ENCODE data around the gene GTF2B. TPM values are rescaled to one million over a fixed set of nuclear protein-coding genes. Genes with fewer than 3 reads are reported as not detected.
"Not testable (repeated sequence)": the region's sequence is repeated elsewhere in the genome, so short reads cannot be mapped to it uniquely, and the experiment has no call there.

GTF2B gene
- total and polyA plus RNA-seq, 2 experiments from 2014 or later = 30.8 to 43.1 TPM

DNA sequence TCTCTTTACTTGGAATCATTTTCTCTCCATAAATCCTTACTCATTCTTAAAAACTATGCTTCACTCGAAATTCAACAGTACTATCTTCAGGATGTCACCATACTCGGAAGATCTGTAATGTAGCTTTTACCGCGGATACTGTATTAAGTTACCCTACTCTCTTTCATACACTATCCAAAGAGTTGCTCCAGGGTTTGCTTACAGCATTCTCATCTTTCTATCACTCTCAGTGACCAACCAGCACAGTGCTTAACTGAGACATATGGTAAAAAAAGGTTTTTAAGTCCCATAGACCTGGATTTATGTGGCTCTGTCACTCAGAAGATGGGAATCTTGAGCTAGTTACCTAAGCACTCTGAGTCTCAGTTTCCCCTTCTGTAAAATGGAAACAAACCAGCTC lies 15.8 kb downstream of the GTF2B start:
- no peak for DNase-seq (ENCODE audit: low read depth in 1 of 2, low spot score in 1 of 2)
- no peak for TF ChIP-seq CTCF (IDR thresholded peaks at IDR 0.05; ENCODE audit: low read depth, low read length)

DNA sequence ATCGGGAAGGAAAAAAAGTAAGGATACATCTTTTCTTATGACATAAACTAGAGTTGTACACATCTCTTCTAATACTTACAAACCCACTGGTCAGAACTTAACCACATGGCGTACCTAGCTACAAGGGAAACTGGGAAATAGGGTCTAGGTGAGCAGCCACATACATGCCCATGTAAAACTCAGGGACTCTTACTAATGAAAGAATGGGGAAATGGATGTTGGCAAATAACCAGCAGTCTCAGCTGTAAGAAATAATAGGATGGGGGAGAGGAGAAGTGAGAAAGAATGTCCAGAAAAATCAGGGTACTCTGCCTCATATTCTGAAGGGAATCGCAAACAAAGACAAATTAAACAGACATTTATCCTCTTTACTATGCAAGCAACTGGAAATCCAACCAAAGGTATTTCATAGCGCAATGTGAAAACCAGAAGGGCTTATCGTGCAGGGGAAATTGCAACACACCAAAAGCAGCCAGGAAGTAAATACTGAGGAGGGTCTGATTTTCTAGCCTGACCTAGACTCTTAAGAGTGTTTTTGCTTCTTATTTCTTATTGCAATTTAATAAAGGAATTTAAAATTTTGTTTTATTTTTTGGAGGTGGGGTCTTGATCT lies 17.5 kb downstream of the GTF2B start:
- H3K27me3 ChIP-seq = no peaks in the 10 kb centered on the region
- peak in 1 of 2 donors; percentile 89 for DNase-seq (ENCODE audit: low read depth in 1 of 2, low spot score in 1 of 2)
- H3K4me3 ChIP-seq = no peak overlapping the region
- H3K27ac ChIP-seq = no peak overlapping the region
- H3K36me3 ChIP-seq = no peaks in the 10 kb centered on the region
- TF ChIP-seq CTCF (IDR thresholded peaks at IDR 0.05; ENCODE audit: low read depth, low read length) = no peak
- H3K9me3 ChIP-seq (ENCODE audit: low read depth) = no peaks in the 10 kb centered on the region
- no peaks in the 10 kb centered on the region for H3K4me1 ChIP-seq (ENCODE audit: low read depth)

More for the DNA sequence above, 15.8 kb downstream of the GTF2B start:
- no peaks in the 10 kb centered on the region for H3K4me1 ChIP-seq (ENCODE audit: low read depth)
- H3K9me3 ChIP-seq (ENCODE audit: low read depth) = no peaks in the 10 kb centered on the region
- no peaks in the 10 kb centered on the region for H3K27me3 ChIP-seq
- no peak overlapping the region for H3K27ac ChIP-seq
- no peak overlapping the region for H3K4me3 ChIP-seq
- no peaks in the 10 kb centered on the region for H3K36me3 ChIP-seq

DNA sequence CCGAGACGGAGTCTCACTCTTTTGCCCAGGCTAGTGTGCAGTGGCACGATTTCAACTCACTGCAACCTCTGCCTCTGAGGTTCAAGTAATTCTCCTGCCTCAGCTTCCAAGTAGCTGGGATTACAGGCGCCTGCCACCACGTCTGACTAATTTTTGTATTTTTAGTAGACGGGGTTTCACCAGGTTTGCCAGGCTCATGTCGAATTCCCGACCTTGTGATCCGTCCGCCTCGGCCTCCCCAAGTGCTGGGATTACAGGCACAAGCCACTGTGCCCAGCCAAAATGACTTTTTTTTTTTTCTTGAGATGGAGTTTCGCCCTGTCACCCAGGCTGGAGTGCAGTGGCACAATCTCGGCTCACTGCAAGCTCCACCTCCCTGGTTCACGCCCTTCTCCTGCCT lies 21.7 kb downstream of the GTF2B start:
- H3K27ac ChIP-seq; H3K4me1 ChIP-seq (ENCODE audit: low read depth); H3K27me3 ChIP-seq; H3K36me3 ChIP-seq; DNase-seq (ENCODE audit: low read depth in 1 of 2, low spot score in 1 of 2); H3K4me3 ChIP-seq; H3K9me3 ChIP-seq (ENCODE audit: low read depth): not testable (repeated sequence)

DNA sequence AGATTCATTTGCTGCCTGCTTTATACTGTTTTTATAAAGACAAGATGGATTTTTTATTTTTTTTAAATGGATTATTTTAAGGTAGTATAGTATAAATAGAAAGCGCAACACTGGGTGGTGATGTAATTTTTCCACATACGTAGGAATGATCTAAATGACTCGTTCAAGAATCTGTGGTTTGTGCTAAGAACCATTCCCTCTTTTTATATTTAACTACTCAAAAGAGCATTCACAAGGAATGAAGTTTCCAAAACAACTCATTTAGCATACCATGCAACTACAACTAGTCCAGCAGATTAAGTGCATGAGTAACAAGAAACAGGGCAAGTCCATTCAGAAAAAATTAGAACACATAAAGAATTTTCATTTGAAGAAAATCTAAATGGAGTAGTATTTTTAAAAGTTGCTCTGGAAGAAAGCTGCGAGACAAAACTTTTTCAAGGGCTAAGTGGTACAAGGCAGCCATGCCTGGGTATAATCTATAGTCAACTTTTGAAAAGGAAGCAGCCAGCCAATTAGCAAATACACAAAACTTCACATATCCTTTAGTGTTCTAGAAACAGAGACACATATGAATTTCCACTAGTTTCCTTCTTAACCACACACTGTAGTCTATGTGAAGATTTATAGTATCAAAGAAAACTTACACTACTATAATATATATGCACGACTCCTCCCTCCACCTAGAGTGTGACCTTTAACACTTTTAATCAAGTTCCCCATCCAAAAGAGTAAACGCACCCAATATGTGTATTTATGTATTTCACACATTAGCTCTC lies 23.4 kb downstream of the GTF2B start:
- Histone ChIP-seq H3K27ac (no peak overlapping the region), H3K36me3 (peaks cover 8% of the 10 kb centered on the region), H3K4me1 (ENCODE audit: low read depth) (no peaks in the 10 kb centered on the region), H3K27me3 (no peaks in the 10 kb centered on the region), H3K4me3 (no peak overlapping the region), H3K9me3 (ENCODE audit: low read depth) (no peaks in the 10 kb centered on the region)
- TF ChIP-seq CTCF (IDR thresholded peaks at IDR 0.05; ENCODE audit: low read depth, low read length) = no peak
- DNase-seq (ENCODE audit: low read depth in 1 of 2, low spot score in 1 of 2) = peak in 1 of 2 donors; percentile 62

DNA sequence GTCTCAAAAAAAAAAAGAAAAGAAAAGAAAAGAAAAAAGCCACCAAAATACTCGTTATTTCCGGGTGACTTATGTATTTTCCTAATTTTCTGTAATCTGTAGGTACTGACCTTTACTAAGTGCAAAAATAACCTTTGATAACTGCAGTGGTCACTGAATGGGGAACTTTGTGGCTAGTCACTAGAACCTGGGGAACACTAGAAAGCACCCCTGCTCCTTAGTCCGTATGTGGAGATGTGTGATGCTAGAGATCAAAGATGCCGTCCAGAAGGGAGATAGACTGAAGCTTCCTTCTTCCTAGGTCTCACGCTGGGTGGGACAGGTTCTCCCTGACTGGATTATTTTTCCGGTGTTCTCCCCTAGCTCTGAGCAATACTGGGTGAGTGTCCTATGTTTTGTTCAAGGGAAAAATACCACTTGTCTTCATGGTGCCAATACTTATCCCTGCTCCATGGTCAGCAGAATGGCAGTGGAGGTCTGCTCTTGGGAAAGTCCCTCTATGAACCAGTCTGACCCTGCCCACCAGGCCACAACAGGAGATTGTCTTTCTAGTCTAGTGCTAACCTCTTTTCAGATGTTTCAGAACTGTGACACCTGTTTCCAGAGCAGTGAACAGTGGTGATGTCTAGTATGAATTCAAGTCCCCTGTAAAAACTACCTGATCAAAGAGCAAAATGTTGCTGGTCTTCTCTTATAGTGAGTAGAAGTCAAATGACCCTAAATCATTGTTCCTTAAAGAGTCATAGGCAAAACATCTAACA lies 39.9 kb downstream of the GTF2B start:
- DNase-seq (ENCODE audit: low read depth in 1 of 2, low spot score in 1 of 2) = no peak
- Histone ChIP-seq H3K36me3 (peaks cover 18% of the 10 kb centered on the region), H3K27ac (peak overlapping the region; percentile 47), H3K9me3 (ENCODE audit: low read depth) (no peaks in the 10 kb centered on the region), H3K4me1 (ENCODE audit: low read depth) (no peaks in the 10 kb centered on the region), H3K27me3 (no peaks in the 10 kb centered on the region), H3K4me3 (no peak overlapping the region)
- no peak for TF ChIP-seq CTCF (IDR thresholded peaks at IDR 0.05; ENCODE audit: low read depth, low read length)
